H9 (cell line): ENCODE measurements around the gene MLLT3. TPM values are rescaled to one million over a fixed set of nuclear protein-coding genes. Genes with fewer than 3 reads are reported as not detected.
A peak's percentile ranks its signal among the peaks of the same experiment; 100 is the strongest.

Source experiments
- DNase-seq: peaks from one replicate; pipeline ENCODE4 v3.0.0-alpha.2; 2017
- H2AFZ ChIP-seq: one replicate; pipeline ENCODE4 v1.6.1; 2013; ENCODE audit warnings: mild to moderate bottlenecking, low read length, control low read depth, moderate library complexity
- H2AK5ac ChIP-seq: 2 replicates; pipeline ENCODE4 v1.6.1; 2013; ENCODE audit warnings: low read length, control low read depth, mixed read lengths; ENCODE audit not compliant: insufficient read length
- H2BK120ac ChIP-seq: one replicate; pipeline ENCODE4 v1.6.1; 2013; ENCODE audit warnings: low read depth, mild to moderate bottlenecking, low read length, control low read depth, inconsistent platforms; ENCODE audit not compliant: poor library complexity, severe bottlenecking
- H2BK12ac ChIP-seq: 2 replicates; pipeline ENCODE4 v1.6.1; 2013; ENCODE audit warnings: low read length, control low read depth, mixed read lengths, low read depth; ENCODE audit not compliant: insufficient read length
- H2BK15ac ChIP-seq: 2 replicates; pipeline ENCODE4 v1.6.1; 2013; ENCODE audit warnings: low read depth, low read length, control low read depth
- H2BK20ac ChIP-seq: one replicate; pipeline ENCODE4 v1.6.1; 2013; ENCODE audit warnings: low read depth, mild to moderate bottlenecking, low read length, control low read depth, inconsistent platforms; ENCODE audit not compliant: poor library complexity, severe bottlenecking
- H2BK5ac ChIP-seq: 2 replicates; pipeline ENCODE4 v1.6.1; 2013; ENCODE audit warnings: low read length, control low read depth, mixed read lengths; ENCODE audit not compliant: insufficient read length
- H3K14ac ChIP-seq: 2 replicates; pipeline ENCODE4 v1.6.1; 2013; ENCODE audit warnings: low read length, control low read depth; ENCODE audit not compliant: insufficient read depth
- H3K18ac ChIP-seq: 2 replicates; pipeline ENCODE4 v1.6.1; 2013; ENCODE audit warnings: low read depth, mild to moderate bottlenecking, mixed read lengths, low read length, control low read depth; ENCODE audit not compliant: insufficient read length
- H3K23ac ChIP-seq: 2 replicates; pipeline ENCODE4 v1.6.1; 2013; ENCODE audit warnings: low read length, control low read depth, mixed read lengths, low read depth; ENCODE audit not compliant: insufficient read length
- H3K23me2 ChIP-seq: 2 replicates; pipeline ENCODE4 v1.6.1; 2013; ENCODE audit warnings: low read depth, mild to moderate bottlenecking, mixed read lengths, low read length, control low read depth; ENCODE audit not compliant: insufficient read length, poor library complexity, severe bottlenecking
- H3K27ac ChIP-seq: 2 replicates; pipeline ENCODE4 v1.5.1; 2013; ENCODE audit warnings: low read length, control low read depth, mixed read lengths, low read depth; ENCODE audit not compliant: insufficient read length
- H3K27me3 ChIP-seq: 2 replicates; pipeline ENCODE4 v1.6.1; 2013; ENCODE audit warnings: low read length, control low read depth, inconsistent platforms; ENCODE audit not compliant: insufficient read depth
- H3K4ac ChIP-seq: 2 replicates; pipeline ENCODE4 v1.6.1; 2013; ENCODE audit warnings: low read depth, mild to moderate bottlenecking, control low read depth, inconsistent platforms, low read length, moderate library complexity
- H3K4me1 ChIP-seq: 2 replicates; pipeline ENCODE4 v1.6.1; 2013; ENCODE audit warnings: low read length, control low read depth, inconsistent platforms; ENCODE audit not compliant: insufficient read depth
- H3K4me2 ChIP-seq: 2 replicates; pipeline ENCODE4 v1.6.1; 2013; ENCODE audit warnings: low read length, control low read depth, mixed read lengths; ENCODE audit not compliant: insufficient read length, insufficient read depth
- H3K56ac ChIP-seq: 2 replicates; pipeline ENCODE4 v1.6.1; 2013; ENCODE audit warnings: low read depth, mild to moderate bottlenecking, mixed read lengths, low read length, control low read depth; ENCODE audit not compliant: insufficient read length
- H3K79me1 ChIP-seq: 2 replicates; pipeline ENCODE4 v1.6.1; 2013; ENCODE audit warnings: low read depth, mild to moderate bottlenecking, moderate library complexity, low read length, control low read depth, inconsistent platforms; ENCODE audit not compliant: insufficient read depth, poor library complexity, severe bottlenecking
- H3K79me2 ChIP-seq: 2 replicates; pipeline ENCODE4 v1.6.1; 2013; ENCODE audit warnings: low read length, control low read depth, inconsistent platforms; ENCODE audit not compliant: insufficient read depth
- H3K9ac ChIP-seq: 2 replicates; pipeline ENCODE4 v1.6.1; 2013; ENCODE audit warnings: low read length, control low read depth, mixed read lengths; ENCODE audit not compliant: insufficient read length; ENCODE audit errors: extremely low read depth
- H3K9me3 ChIP-seq: one replicate; pipeline ENCODE4 v1.6.1; 2013; ENCODE audit warnings: low read depth, low read length, inconsistent platforms; ENCODE audit not compliant: control insufficient read depth
- H3T11ph ChIP-seq: one replicate; pipeline ENCODE4 v1.6.1; 2013; ENCODE audit warnings: mild to moderate bottlenecking, low read length, control low read depth, inconsistent platforms
- H4K20me1 ChIP-seq: one replicate; pipeline ENCODE4 v1.6.1; 2013; ENCODE audit not compliant: control insufficient read depth, insufficient read length, insufficient read depth
- H4K5ac ChIP-seq: 2 replicates; pipeline ENCODE4 v1.6.1; 2013; ENCODE audit warnings: low read depth, mild to moderate bottlenecking, mixed read lengths, low read length, control low read depth; ENCODE audit not compliant: insufficient read length
- H4K8ac ChIP-seq: replicated peaks from 2 replicates; pipeline ENCODE4 v1.6.1; 2013; ENCODE audit warnings: low read length, control low read depth, mixed read lengths, low read depth; ENCODE audit not compliant: insufficient read length
- H4K91ac ChIP-seq: 2 replicates; pipeline ENCODE4 v1.6.1; 2013; ENCODE audit warnings: low read depth, mild to moderate bottlenecking, moderate library complexity, mixed read lengths, low read length, control low read depth; ENCODE audit not compliant: insufficient read length
- H3K27ac Mint-ChIP-seq, 3 experiments: 2 replicates in 2 of 3; 3 replicates in 1 of 3; pipeline ENCODE4 v1.8.0; 2020 to 2021; ENCODE audit warnings: mixed read lengths in 3 of 3, mild to moderate bottlenecking in 1 of 3, moderate library complexity in 1 of 3
- H3K27me3 Mint-ChIP-seq: 2 replicates; pipeline ENCODE4 v1.8.0; 2021; ENCODE audit warnings: low read depth, mild to moderate bottlenecking, moderate library complexity, mixed read lengths
- H3K36me3 Mint-ChIP-seq, 3 experiments: 2 replicates in 2 of 3; 3 replicates in 1 of 3; pipeline ENCODE4 v1.8.0; 2020 to 2021; ENCODE audit warnings: low read depth in 3 of 3, mixed read lengths in 3 of 3; ENCODE audit not compliant: insufficient read depth in 1 of 3
- H3K4me1 Mint-ChIP-seq, 2 experiments: 2 replicates each; pipeline ENCODE4 v1.8.0; 2020; ENCODE audit warnings: mixed read lengths in 2 of 2
- H3K4me3 Mint-ChIP-seq, 2 experiments: 2 replicates in 1 of 2; 3 replicates in 1 of 2; pipeline ENCODE4 v1.8.0; 2020 to 2021; ENCODE audit warnings: mild to moderate bottlenecking in 2 of 2, mixed read lengths in 2 of 2, moderate library complexity in 1 of 2
- H3K9me3 Mint-ChIP-seq, 2 experiments: 2 replicates in 1 of 2; 3 replicates in 1 of 2; pipeline ENCODE4 v1.8.0; 2020; ENCODE audit warnings: mild to moderate bottlenecking in 2 of 2, mixed read lengths in 2 of 2, moderate library complexity in 1 of 2
- WGBS: extraction: QIAGEN DNeasy Blood & Tissue Kit; methylation state at CpG from one replicate; pipeline ENCODE4 v1.1.7; 2013; ENCODE audit warnings: missing lambda C conversion rate, low lambda C conversion rate, mixed read lengths; ENCODE audit not compliant: insufficient read length; ENCODE audit errors: extremely low coverage; 5-methylcytosine and 5-hydroxymethylcytosine counted together
- total RNA-seq: library from RNA; stranded (reverse); gene quantifications from 2 replicates; pipeline ENCODE4 v1.2.1, GENCODE V29; 2021
- TF ChIP-seq, protein P1 (sequence below): fragments of 200-600 bp; sonication (generic); conservative IDR thresholded peaks from 3 replicates; pipeline ENCODE4 v1.8.0; 2021; ENCODE audit warnings: antibody characterized with exemption, mild to moderate bottlenecking

Gene MLLT3
- total RNA-seq, 1 experiment from 2014 or later, result 3.9 TPM

DNA sequence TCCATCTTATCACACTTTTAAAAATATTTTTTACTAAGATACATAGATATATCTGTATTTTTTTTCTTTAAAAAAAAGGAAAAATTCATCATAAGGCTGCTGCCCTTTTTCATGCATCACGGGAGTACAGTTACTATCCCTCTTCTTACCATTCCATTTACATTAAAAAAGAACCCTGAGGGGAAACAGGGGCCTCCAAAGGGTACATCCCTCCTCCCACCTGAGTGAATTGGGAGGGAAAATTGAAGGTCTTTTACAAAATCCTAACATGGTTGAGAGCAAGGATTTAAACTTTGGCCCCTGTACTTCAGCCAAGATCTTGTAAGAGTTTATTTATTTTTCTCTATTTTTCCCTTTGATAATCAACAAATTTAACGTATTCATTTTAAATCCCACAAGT, 319.2 kb downstream of the MLLT3 start:
- Mint-ChIP-seq H3K9me3 (peaks cover 8 to 15% of the 10 kb centered on the region in 2 experiments; a peak in 4 of 5 replicates), H3K4me1 (peaks cover 66 to 68% of the 10 kb centered on the region in 2 experiments), H3K4me3 (peak overlapping the region; percentile 2 to 60; a peak in 4 of 5 replicates), H3K27ac (peak overlapping the region; percentile 36 to 95 (median 72); a peak in 6 of 7 replicates), H3K27me3 (peaks cover 2% of the 10 kb centered on the region; the same call in 1 of the 2 replicates), H3K36me3 (peaks cover 0 to 22% (median 13%) of the 10 kb centered on the region in 3 experiments; a peak in 5 of 7 replicates)
- H3K9me3 ChIP-seq, result no peaks in the 10 kb centered on the region
- H3K9ac ChIP-seq, result no peak overlapping the region
- H2BK12ac ChIP-seq, result no peak overlapping the region
- H3K79me2 ChIP-seq, result no peaks in the 10 kb centered on the region
- no CpG with 5 or more reads among the region's 2 CpGs for WGBS
- H2BK5ac ChIP-seq, result no peak overlapping the region
- no peak overlapping the region for H3K4ac ChIP-seq
- H3K23me2 ChIP-seq, result no peaks in the 10 kb centered on the region
- no peak overlapping the region for H3T11ph ChIP-seq
- no peak overlapping the region for H2AFZ ChIP-seq
- TF ChIP-seq, protein P1, sequence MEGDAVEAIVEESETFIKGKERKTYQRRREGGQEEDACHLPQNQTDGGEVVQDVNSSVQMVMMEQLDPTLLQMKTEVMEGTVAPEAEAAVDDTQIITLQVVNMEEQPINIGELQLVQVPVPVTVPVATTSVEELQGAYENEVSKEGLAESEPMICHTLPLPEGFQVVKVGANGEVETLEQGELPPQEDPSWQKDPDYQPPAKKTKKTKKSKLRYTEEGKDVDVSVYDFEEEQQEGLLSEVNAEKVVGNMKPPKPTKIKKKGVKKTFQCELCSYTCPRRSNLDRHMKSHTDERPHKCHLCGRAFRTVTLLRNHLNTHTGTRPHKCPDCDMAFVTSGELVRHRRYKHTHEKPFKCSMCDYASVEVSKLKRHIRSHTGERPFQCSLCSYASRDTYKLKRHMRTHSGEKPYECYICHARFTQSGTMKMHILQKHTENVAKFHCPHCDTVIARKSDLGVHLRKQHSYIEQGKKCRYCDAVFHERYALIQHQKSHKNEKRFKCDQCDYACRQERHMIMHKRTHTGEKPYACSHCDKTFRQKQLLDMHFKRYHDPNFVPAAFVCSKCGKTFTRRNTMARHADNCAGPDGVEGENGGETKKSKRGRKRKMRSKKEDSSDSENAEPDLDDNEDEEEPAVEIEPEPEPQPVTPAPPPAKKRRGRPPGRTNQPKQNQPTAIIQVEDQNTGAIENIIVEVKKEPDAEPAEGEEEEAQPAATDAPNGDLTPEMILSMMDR, result no peak
- H4K20me1 ChIP-seq, result no peaks in the 10 kb centered on the region
- H3K4me2 ChIP-seq, result peak overlapping the region; percentile 33
- no peaks in the 10 kb centered on the region for H3K27me3 ChIP-seq
- peaks cover 22% of the 10 kb centered on the region for H3K4me1 ChIP-seq
- no peak overlapping the region for H4K5ac ChIP-seq
- no peak overlapping the region for H3K14ac ChIP-seq
- H2BK120ac ChIP-seq, result no peak overlapping the region
- H3K79me1 ChIP-seq, result no peaks in the 10 kb centered on the region
- no peak overlapping the region for H2AK5ac ChIP-seq
- H4K91ac ChIP-seq, result no peak overlapping the region
- H3K18ac ChIP-seq, result no peak overlapping the region
- no peak overlapping the region for H2BK15ac ChIP-seq
- no peak overlapping the region for H4K8ac ChIP-seq
- H2BK20ac ChIP-seq, result no peak overlapping the region
- no peak overlapping the region for H3K27ac ChIP-seq
- H3K23ac ChIP-seq, result no peak overlapping the region
- no peak overlapping the region for H3K56ac ChIP-seq
- DNase-seq, result no peak
